ENCODE measurements around the gene CXCL9.

GRCh38 chr4:75985116-75985515, 22.2 kb downstream of the CXCL9 start:
- TF ChIP-seq, protein P1, sequence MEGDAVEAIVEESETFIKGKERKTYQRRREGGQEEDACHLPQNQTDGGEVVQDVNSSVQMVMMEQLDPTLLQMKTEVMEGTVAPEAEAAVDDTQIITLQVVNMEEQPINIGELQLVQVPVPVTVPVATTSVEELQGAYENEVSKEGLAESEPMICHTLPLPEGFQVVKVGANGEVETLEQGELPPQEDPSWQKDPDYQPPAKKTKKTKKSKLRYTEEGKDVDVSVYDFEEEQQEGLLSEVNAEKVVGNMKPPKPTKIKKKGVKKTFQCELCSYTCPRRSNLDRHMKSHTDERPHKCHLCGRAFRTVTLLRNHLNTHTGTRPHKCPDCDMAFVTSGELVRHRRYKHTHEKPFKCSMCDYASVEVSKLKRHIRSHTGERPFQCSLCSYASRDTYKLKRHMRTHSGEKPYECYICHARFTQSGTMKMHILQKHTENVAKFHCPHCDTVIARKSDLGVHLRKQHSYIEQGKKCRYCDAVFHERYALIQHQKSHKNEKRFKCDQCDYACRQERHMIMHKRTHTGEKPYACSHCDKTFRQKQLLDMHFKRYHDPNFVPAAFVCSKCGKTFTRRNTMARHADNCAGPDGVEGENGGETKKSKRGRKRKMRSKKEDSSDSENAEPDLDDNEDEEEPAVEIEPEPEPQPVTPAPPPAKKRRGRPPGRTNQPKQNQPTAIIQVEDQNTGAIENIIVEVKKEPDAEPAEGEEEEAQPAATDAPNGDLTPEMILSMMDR (IDR thresholded peaks at IDR 0.05), result no peak
- TF ChIP-seq POLR2A (IDR thresholded peaks at IDR 0.05), result no peak

All from heart left ventricle (tissue), 13 donors.